C4-2B (cell line): ENCODE results near the gene HLCS.

Source experiments
- H3K27ac ChIP-seq: fragments of 450-650 bp; 2 replicates; pipeline ENCODE4 v1.5.1; 2017
- CTCF ChIP-seq: fragments of 450-650 bp; conservative IDR thresholded peaks from 2 replicates; pipeline ENCODE4 v1.5.1; 2017; ENCODE audit warnings: mild to moderate bottlenecking
- ZFX ChIP-seq: fragments of 450-650 bp; IDR thresholded peaks from 2 replicates; pipeline ENCODE4 v1.6.1; 2017

Gene HLCS

DNA sequence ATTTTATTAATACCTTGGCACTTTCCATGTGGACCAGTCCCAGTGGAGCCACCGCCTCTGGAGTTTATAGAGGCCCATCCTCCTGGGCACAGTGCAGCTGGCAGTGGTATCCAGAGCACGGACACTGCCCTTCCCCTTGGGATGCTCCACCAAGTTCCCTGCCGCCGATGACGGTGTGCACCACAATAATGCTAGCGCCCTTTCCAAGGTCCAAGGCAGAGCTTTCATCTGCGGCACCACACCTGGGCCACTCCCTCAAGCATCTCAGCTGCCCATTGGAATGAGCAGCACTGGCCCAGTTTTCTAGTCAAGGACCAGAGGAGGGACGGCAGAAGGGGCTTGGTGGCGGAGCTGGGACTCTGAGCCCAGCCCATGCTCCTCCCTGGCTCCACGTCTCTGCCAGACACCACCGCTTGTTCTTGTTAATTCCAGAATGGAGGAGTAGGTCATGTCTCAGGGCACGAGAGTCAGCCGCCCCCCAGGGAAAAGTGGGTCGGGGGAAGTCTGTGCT is 243.0 kb downstream of the HLCS start:
- no peak for TF ChIP-seq ZFX
- TF ChIP-seq CTCF: no peak
- H3K27ac ChIP-seq: no peak overlapping the region

DNA sequence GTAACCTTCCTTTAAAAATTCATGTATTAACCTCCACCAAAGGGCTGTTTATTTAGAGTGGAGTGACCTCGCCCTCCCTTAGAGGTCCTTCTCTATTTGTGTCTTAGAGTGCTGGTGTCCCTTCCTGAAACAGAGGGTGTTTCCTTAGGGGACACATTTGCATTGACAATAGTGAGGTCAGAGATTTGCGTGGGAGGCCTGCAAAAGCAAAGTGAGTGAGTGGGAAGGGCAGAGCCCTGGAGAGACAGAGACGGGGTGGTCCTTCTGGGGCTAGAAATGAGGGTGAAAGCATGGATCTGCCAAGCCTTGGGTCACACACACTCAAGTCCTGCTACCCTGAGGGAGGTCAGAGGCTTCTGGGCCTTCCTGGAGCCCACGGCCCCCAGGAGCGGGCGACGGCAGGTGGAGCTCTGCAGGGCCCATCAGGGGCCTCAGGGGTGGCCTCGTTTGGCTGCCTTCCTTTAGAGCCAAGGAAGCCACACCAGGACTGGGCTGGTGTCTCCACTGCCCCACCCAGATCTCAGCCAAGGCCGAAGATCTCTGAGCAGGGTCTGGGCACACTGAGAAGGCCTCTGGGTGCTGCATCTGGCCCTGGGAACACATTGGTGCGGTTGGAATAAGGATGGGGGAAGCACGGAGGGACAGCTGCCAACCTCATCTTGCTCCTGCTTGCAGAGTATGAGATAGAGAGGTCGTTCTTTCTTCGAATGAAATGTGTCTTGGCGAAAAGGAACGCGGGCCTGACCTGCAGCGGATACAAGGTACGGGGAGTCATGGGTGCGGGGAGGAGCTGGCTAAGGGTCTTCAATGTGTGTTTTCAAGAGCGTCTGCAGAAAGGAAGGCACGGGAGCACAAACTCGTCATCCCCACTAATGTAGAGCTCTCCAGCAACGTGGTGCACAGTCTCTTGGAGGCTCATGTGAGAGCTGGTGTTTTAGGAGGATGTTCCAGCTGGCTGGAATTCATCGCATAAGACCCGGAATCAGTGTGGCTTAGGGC is 243.8 kb downstream of the HLCS start:
- H3K27ac ChIP-seq: no peak overlapping the region
- TF ChIP-seq CTCF (no peak), ZFX (no peak)

- no peak overlapping the region for H3K27ac ChIP-seq
- TF ChIP-seq CTCF: no peak
- no peak for TF ChIP-seq ZFX
These were observed 244.7 kb downstream of the HLCS start for GRCh38 chr21:36721817-36722216.

DNA sequence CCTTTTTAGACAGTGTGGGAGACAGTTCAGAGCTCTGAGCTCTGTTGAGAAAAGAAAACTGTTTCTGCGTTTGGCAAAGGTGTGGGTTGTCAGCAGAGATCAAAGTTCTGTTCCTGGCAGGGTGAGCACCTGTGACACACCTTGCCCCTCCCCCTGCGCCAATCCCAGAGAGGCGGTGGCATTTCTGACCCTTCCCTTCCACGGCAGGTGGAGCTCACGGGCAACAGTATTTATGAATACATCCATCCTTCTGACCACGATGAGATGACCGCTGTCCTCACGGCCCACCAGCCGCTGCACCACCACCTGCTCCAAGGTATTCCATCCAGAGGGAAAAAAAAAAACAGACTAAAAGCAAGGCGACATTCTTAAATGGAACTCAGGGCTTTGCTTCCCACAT is 246.9 kb downstream of the HLCS start:
- H3K27ac ChIP-seq: no peak overlapping the region
- TF ChIP-seq CTCF (no peak), ZFX (no peak)

GRCh38 chr21:36718951-36719501 is 247.4 kb downstream of the HLCS start:
- H3K27ac ChIP-seq: no peak overlapping the region
- no peak for TF ChIP-seq CTCF
- no peak for TF ChIP-seq ZFX

GRCh38 chr21:36717976-36718375 is 248.5 kb downstream of the HLCS start:
- TF ChIP-seq ZFX: no peak
- no peak for TF ChIP-seq CTCF
- no peak overlapping the region for H3K27ac ChIP-seq

GRCh38 chr21:36716836-36717235 is 249.6 kb downstream of the HLCS start:
- no peak for TF ChIP-seq ZFX
- TF ChIP-seq CTCF: no peak
- no peak overlapping the region for H3K27ac ChIP-seq
